Adrenal gland (tissue), 12 donors: Measurements from ENCODE around the gene TIPIN. TPM values are rescaled to one million over a fixed set of nuclear protein-coding genes. Genes with fewer than 3 reads are reported as not detected.

Experiments used
- DNase-seq, 7 donors: peaks; one replicate each; pipeline ENCODE4 v3.0.0-alpha.2; 2019 to 2020
- H3K27ac ChIP-seq, 5 donors: fragments of 200-600 bp; sonication (generic) in 4 of 5; 1 replicate in 3 of 5; 2 replicates in 2 of 5; pipeline versions ENCODE4 v1.5.1 to v1.8.0; 2016 to 2020; ENCODE audit warnings: mild to moderate bottlenecking in 1 of 5
- H3K27me3 ChIP-seq: fragments of 200-600 bp; 2 replicates; pipeline ENCODE4 v1.8.0; 2021
- H3K36me3 ChIP-seq, 2 donors: fragments of 200-600 bp; replicated peaks in 1 of 2; 1 replicate in 1 of 2; 2 replicates in 1 of 2; pipeline versions ENCODE4 v1.5.1 to v1.8.0; 2018 to 2022
- H3K4me1 ChIP-seq, 2 donors: fragments of 200-600 bp; replicated peaks in 1 of 2; 1 replicate in 1 of 2; 2 replicates in 1 of 2; pipeline versions ENCODE4 v1.5.1 to v1.8.0; 2018 to 2021
- H3K4me3 ChIP-seq, 4 donors: fragments of 200-600 bp; sonication (generic) in 3 of 4; one replicate each; pipeline ENCODE4 v1.5.1; 2016 to 2018
- H3K9me3 ChIP-seq, 3 donors: fragments of 200-600 bp; sonication (generic) in 1 of 3; replicated peaks in 1 of 3; 1 replicate in 2 of 3; 2 replicates in 1 of 3; pipeline versions ENCODE4 v1.5.1 to v1.8.0; 2016 to 2021
- CTCF ChIP-seq, 6 experiments: fragments of 450-650 bp in 4 of 6; fragments of 200-600 bp in 2 of 6; sonication (generic) in 1 of 6; IDR thresholded peaks; 1 replicate in 5 of 6; 2 replicates in 1 of 6; pipeline versions ENCODE4 v1.5.1 to v1.8.0; 2016 to 2021; ENCODE audit warnings: antibody characterized with exemption in 6 of 6, mild to moderate bottlenecking in 2 of 6, moderate library complexity in 1 of 6
- POLR2A ChIP-seq, 2 donors: fragments of 450-650 bp; IDR thresholded peaks; one replicate each; pipeline ENCODE4 v1.6.1; 2017; ENCODE audit warnings: antibody characterized with exemption in 2 of 2, mild to moderate bottlenecking in 2 of 2, moderate library complexity in 1 of 2
- WGBS, 4 donors: extraction: QIAGEN DNeasy Blood & Tissue Kit in 2 of 4; methylation state at CpG; one replicate each; pipeline versions ENCODE4 v1.1.5 to v1.1.7; 2013 to 2017; 5-methylcytosine and 5-hydroxymethylcytosine counted together
- intact Hi-C, 2 donors: fragments of 100-400 bp; cut with DNase I; formaldehyde crosslinking; loops; one replicate each; pipeline versions ENCODE4 v1.14.1 to v1.15.0; 2022 to 2023
- polyA plus RNA-seq, 3 donors: library from polyadenylated mRNA; stranded (reverse); fragments of 200-250 nt in 2 of 3; fragments of 350-450 nt in 1 of 3; fragmentation: Illumina TruSeq in 1 of 3; extraction: RNeasy Lipid Tissue Mini Kit (QIAGEN cat#74804) in 1 of 3; gene quantifications; one replicate each; pipeline ENCODE4 v1.2.3, GENCODE V29; 2013 to 2014
- total RNA-seq, 9 donors: library from RNA; depleted of rRNA in 4 of 9; stranded (reverse); fragments of >200 nt in 4 of 9; fragments of 120-200 nt in 1 of 9; fragmentation: NEBNext Ultra II Directional in 1 of 9; extraction: Animal tissue kit (Norgen Biotek cat#: 25700) in 1 of 9; gene quantifications; one replicate each; pipeline versions ENCODE4 v1.1.0 to v1.2.4, GENCODE V29; 2013 to 2023
- donor health status: healthy with polysubstance abuse.
- donor health status: Bipolar disorder and iron deficiency.
- donor health status: DM: yes; HTN: yes; CAD: no.
- donor health status: DM: no; HTN: no; CAD: no.
- donor health status: DM: no; HTN: no; CAD: no.
- donor health status: DM: yes; HTN: yes; CAD: no.

The TIPIN gene
- total and polyA plus RNA-seq, 12 donors: 1.3 to 13.5 (median 6.5) TPM

GRCh38 chr15:66401130-66402021 lies 44.9 kb upstream of the TIPIN start:
- no peak for DNase-seq
- H3K4me3 ChIP-seq: no peak overlapping the region
- H3K9me3 ChIP-seq: no peaks in the 10 kb centered on the region
- H3K36me3 ChIP-seq: no peaks in the 10 kb centered on the region
- intact Hi-C loops: no loop called here
- TF ChIP-seq CTCF (IDR thresholded peaks at IDR 0.05) (no peak), POLR2A (IDR thresholded peaks at IDR 0.05) (no peak)
- no peak overlapping the region for H3K27ac ChIP-seq
- no peaks in the 10 kb centered on the region for H3K27me3 ChIP-seq
- WGBS, 4 donors: 83 to 92% (median 87%) methylated on average over 8 of the region's 8 CpGs
- H3K4me1 ChIP-seq: peaks cover 10 to 41% of the 10 kb centered on the region in 2 donors

DNA sequence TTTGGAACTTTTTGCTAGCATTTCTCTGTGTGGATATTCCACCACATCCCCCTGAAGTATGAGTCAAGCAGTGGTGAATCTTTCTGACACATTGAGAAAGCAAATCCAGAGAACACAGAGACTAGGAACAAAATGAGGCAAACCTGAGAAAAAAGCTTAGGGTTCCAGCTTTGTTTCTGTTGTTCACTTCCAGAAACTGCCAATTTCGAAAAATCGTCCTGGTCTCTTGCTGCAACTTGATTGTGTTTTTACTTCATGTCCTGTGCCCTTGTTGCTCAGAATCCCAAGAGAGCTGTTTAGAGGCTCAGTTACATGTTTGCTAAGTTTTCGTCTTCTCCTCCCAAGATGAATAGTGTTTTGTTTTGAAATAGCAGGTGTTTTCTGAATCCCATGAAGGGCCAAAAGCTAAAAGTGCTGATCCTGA lies 43.9 kb upstream of the TIPIN start:
- Histone ChIP-seq H3K27me3 (no peaks in the 10 kb centered on the region), H3K36me3 (no peaks in the 10 kb centered on the region), H3K4me1 (peaks cover 5 to 32% of the 10 kb centered on the region in 2 donors), H3K27ac (no peak overlapping the region), H3K4me3 (no peak overlapping the region), H3K9me3 (no peaks in the 10 kb centered on the region)
- TF ChIP-seq POLR2A (IDR thresholded peaks at IDR 0.05): no peak
- TF ChIP-seq CTCF (IDR thresholded peaks at IDR 0.05): no peak
- WGBS, 4 donors: 79 to 88% (median 86%) methylated on average over 3 of the region's 3 CpGs
- intact Hi-C loops: no loop called here
- DNase-seq: no peak

DNA sequence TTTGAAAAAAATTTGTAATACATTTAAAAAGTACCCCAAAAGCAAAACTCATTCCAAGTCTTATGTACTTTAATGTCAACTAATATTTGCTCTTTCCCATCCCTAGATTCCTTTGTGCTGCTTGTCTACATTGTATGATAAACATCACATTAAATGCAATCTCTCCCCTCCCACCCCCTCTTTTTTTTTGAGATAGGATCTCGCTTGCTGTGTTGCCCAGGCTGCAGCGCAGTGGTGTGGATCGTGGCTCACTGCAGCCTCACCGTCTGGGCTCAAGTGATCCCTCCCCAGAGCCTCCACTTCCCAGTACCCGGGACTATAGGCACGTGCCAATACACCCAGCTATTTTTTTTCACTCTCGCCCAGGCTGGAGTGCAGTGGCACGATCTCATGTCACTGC lies 42.8 kb upstream of the TIPIN start:
- DNase-seq: no peak
- TF ChIP-seq POLR2A (IDR thresholded peaks at IDR 0.05) (no peak), CTCF (IDR thresholded peaks at IDR 0.05) (no peak)
- no peaks in the 10 kb centered on the region for H3K36me3 ChIP-seq
- H3K4me3 ChIP-seq: no peak overlapping the region
- no peaks in the 10 kb centered on the region for H3K27me3 ChIP-seq
- peaks cover 5 to 21% of the 10 kb centered on the region in 2 donors for H3K4me1 ChIP-seq
- no peak overlapping the region for H3K27ac ChIP-seq
- WGBS, 4 donors: 88 to 95% (median 91%) methylated on average over 7 to 8 of the region's 8 CpGs
- H3K9me3 ChIP-seq: no peaks in the 10 kb centered on the region
- intact Hi-C loops: no loop called here

DNA sequence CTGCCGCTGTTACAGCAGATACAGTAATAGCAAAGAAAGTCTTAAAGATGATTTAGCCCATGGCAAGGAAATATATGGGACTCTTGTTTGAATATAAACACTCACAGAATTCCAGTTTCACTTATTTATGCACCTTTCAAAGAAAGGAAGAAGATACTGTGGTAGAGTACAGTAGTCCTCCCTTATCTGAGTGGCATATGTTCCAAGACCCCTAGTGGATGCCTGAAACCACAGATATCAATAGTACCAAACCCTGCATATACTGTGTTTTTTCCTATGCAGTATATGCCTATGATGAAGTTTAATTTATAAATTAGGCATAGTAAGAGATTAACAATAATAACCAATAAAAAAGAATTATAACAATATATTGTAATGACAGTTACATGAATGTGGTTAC lies 38.4 kb upstream of the TIPIN start:
- intact Hi-C loops: no loop called here
- 94 to 100% (median 98%) methylated on average over 1 of the region's 1 CpG for WGBS, 4 donors

More for the DNA sequence above, 38.4 kb upstream of the TIPIN start:
- no peaks in the 10 kb centered on the region for H3K9me3 ChIP-seq
- no peaks in the 10 kb centered on the region for H3K36me3 ChIP-seq
- TF ChIP-seq CTCF (IDR thresholded peaks at IDR 0.05) (no peak), POLR2A (IDR thresholded peaks at IDR 0.05) (no peak)
- DNase-seq: no peak
- H3K4me1 ChIP-seq: peaks cover 0 to 7% of the 10 kb centered on the region in 2 donors
- no peak overlapping the region for H3K27ac ChIP-seq
- no peak overlapping the region for H3K4me3 ChIP-seq
- no peaks in the 10 kb centered on the region for H3K27me3 ChIP-seq
